ENCODE measurements around the gene KLHL5.

The KLHL5 gene

DNA sequence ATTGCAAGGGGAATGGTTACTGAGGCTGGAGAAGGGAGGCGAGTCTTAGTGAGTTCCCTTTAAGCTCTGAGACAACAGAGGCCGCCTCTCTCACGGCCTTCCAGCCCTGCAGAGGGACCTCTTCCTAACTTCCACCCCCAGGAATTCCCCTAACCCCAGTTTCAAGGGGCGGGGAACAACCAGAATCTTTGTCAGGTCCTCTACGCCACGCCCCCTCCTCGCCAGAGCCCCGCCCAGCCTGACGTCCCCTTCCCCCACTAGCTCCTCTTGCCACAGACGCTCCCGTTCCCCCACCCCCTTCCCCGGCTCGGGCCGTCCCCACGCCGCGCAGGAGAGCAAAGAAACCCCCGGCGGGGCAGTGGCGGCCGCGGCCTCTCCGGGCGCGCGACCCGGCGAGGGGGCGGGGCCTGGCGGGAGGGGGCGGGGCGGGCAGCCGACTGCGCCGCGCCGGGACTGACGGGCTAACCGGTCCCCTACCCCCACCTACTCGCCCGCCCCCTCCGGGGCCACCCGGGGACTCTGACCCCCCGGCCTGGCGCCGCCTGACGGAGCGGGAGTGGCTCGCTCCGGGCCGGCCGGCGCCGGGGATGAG is 17.6 kb upstream of the KLHL5 start:
- peak; percentile 99 for DNase-seq

DNA sequence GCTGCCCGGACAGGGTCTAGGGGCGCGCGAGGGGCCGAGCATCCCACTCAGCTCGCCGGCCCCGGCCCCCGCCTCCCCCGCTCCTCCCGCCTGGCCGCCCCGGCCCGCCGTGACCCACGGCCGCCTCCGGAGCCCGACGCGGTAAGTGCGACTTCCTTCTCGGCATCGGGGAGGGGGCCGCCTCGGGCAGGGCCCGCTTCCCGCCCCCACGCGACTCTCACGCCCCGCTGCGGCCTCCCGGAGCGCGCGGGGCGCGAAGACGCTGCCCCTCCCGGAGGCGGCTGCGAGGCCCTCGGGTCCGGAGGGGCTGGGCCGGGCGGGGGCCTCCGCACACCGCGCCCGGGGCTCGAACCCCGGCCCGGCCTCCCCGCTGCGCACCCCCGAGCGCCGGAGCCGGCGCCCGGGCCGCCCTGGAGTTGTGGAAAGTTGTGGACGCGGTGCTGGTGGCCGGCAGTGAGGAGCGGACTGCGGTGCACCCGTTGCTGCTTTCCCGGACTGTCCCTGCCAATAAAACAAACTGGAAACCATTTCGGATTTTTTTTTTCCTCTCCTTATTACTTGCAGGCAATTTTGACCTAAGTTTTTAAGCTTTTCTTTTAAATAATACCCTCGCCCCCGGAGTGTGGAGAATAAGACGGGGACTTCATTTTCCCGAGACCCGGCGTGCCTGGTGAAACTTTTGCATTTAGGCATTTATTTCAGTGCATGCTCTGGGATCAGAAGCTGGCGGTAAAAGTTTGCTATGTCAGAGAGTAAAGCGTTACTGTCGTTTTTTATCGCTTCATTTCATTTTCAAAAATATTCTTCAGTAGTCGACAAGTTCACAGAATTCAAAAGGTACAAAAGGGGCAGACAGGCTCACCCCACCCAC is 16.8 kb upstream of the KLHL5 start:
- DNase-seq: peak; percentile 36 to 44

DNA sequence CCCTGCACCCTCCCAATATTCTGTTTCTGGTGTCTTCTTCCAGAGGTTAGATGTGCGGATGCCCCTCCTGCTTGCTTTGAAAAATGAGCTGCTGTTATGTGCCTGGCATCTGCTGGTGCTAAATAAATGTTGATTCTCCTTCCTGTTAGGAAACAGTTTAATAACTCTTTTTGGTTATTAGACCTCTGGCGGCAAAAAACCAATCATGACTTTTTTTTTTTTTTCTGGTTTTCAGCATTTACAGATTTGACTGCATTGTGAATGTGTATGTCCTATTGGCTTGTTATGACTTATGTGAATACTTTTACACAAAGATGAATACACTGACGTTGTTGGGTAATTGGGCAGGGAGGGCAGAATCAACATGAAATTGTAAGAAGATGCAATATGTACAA is 16.2 kb upstream of the KLHL5 start:
- no peak for DNase-seq

GRCh38 chr4:39046249-39046648 is 15.8 kb upstream of the KLHL5 start:
- DNase-seq: no peak

DNA sequence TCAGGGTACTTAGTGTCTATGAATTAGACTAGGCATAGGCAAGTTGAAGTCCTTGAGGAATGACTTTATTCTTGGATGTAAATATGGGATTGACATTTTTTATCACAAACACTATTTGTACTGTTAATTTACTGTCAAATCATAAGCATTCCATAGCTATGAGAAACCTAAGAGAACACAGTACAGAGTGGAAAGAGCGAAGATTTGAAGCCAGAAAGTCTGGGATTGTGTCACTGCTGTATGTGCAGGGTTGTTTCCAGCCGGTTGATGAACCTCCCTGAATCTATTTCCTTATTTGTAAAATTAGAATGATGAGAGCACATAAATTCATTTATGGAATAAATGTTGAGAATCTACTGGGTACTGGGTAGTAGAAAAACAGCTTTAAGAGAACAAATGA is 14.4 kb upstream of the KLHL5 start:
- DNase-seq: no peak

DNA sequence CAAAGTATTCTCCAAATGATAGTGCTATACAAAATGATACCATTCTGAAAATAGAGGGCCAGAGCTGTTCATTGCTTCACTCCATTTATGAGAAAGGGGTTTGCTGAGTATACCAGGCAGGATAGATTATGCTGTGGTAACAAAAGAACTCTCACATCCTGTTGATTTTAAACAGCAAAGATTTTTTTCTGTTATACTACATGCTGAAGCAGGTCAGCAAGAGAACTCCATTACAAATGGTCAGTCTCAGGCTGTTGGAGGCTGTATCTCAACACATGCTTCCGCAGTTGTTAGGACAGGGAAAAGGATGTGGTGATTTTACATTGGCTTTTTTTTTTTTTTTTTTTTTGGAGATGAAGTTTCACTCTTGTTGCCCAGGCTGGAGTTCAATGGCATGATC is 13.7 kb upstream of the KLHL5 start:
- DNase-seq: no peak

DNA sequence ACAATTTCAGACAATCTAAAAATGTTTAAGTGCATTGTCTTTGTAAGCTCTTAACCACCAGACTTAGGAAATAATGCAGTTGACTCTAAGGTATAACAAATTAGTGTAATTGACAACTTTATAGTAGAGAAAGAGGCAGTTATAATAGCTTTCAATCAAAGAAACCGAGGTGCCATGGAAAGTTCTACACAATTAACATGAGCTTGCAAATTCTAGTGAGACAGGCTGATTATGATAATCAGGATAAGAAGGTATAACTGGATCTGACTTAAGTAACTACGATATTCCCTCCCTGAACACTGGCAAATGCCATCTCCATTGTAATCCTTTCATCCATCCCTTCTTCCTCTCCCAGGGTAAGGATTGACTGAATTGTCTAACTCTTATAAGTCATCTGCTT is 11.4 kb upstream of the KLHL5 start:
- no peak for DNase-seq

DNA sequence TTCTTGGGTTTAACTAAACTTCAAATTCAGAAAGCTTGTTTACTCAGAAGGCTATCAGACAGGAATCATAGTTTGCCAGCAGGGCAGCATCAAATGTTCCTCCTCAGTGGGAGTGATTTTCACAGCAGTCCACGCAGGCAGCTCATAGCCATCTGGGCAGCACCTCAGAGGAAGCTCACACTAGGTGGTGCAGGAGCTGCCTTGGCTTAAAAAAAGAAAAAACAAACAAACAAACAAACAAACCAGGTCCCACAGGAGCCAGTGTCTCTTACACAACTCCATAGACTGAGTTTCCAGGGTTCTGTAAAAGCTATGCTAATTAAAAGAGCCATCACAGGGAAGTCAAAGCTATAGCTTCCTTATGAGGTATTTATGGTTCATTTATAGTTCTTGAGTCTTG is 10.5 kb upstream of the KLHL5 start:
- DNase-seq: no peak

DNA sequence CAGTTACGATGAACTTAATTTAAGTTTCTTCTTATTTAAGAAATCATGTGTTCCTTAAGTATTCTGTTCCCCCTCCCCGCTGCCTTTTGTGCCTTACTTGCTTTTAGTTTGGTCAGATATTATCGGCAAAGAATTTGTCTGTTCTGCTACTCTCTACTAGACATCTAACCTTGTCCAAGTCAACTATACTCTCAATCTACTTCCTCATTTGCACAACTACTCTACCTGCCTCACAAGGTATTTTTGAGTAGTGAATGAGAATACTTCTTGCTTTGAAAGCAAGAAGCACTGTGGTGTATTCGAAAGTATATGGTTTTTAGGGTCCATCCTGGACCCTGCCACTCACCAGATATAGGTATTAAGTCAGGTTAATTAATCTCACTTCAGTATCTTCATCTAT is 8.0 kb upstream of the KLHL5 start:
- no peak for DNase-seq

DNA sequence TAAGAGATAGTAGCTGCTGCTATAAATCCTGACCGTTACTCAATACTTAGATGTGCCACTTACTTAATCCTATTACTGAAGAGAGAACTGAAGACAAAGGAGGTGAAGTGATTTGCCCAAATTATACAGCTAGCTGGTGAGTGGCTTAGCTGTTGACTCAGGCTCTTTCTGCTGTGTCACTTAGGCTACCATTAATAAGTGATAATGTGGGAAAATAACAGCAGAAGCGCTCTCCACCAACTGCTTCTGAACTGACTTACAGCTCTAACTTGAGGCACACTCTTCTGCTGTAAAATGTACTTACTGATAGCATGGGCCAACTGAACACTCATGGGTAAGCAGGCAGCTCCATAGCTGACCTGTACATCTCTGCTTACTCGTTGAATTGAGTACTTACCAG is 7.5 kb upstream of the KLHL5 start:
- no peak for DNase-seq

DNA sequence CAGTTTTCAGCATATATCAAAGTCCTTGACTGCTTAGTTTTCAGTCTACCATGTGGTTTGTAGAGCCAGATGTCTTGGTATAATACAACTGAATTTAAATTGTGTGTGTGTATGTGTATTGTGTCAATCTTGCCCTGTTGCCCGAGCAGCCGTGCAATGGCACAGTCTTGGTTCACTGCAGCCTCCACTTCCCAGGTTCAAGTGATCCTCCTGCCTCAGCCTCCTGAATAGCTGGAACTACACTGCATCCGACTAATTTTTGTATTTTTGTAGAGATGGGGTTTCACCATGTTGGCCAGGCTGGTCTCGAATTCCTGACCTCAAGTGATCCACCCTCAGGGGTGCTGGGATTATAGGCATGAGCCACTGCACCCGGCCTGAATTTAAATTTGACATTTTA is 6.0 kb upstream of the KLHL5 start:
- DNase-seq: no peak

GRCh38 chr4:39061457-39061856 is 575 bp upstream of the KLHL5 start:
- no peak for DNase-seq

DNA sequence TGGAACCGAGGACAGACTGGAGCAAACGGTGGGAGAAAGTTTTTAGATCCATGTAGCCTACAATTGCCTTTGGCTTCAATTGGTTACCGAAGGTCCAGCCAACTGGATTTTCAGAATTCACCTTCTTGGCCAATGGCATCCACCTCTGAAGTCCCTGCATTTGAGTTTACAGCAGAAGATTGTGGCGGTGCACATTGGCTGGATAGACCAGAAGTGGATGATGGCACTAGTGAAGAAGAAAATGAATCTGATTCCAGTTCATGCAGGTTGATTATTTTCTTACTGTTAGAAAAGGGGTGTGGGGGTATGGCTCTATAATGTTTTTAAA is 702 bp downstream of the KLHL5 start:
- no peak for DNase-seq

GRCh38 chr4:39063430-39063829 is 1.4 kb downstream of the KLHL5 start:
- no peak for DNase-seq

- no peak for DNase-seq
Measured at GRCh38 chr4:39066371-39066770, 4.3 kb downstream of the KLHL5 start.

DNA sequence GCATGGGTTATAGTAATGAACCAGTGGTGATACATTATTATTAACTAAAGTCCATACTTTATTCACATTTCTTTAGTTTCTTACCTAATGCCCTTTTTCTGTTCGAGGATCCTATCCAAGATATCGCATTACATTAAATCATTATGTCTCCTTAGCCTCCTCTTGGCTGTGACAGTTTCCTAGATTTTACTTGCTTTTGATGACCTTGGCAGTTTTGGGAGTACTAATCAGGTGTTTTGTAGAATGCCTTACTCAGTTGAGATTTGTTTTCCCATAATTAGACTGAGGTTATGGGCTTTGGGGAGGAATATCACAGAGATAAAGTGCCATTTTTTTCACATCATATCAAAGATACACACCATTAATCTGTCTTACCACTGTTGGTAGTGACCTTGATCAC is 5.0 kb downstream of the KLHL5 start:
- DNase-seq: no peak

- DNase-seq: no peak
Measured at GRCh38 chr4:39067451-39067850, 5.4 kb downstream of the KLHL5 start.

DNA sequence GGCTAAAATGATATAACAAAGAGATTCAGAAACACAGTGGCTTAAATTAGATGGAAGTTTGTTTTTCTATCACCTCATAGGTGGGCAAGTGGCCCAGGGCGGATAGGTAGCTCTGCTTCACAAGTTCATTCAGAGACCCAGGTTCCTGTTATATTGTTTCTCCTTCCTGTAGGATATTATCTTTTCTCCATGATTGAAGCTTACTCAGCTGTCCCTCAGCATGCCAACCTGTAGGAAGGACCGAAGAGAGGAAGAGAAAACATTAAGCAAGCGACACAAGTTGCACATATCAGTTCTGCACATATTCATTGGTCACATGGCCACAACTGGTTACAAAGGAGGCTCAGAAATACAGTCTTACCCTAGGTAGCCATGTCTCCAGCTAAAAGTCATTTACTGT is 6.9 kb downstream of the KLHL5 start:
- no peak for DNase-seq

DNA sequence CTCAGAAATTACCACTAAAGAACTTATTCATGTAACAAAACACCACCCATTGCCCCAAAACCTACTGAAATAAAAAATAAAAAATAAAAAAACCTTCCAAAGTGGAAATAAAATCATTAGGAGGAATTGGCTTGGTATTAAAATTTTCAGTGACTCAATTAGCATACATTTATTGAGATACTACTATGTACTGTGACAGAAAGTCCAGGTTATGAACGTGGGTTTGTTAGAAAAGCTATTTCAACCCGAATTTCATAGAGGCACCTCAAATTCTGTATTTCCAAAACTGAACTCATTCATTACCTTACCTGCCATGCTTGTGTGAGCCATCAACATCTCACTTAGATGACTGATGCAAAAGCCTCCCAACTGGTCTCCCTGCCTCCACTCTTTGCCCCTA is 16.8 kb downstream of the KLHL5 start:
- no peak for DNase-seq

- DNase-seq: no peak
Measured at GRCh38 chr4:39083164-39083563, 21.1 kb downstream of the KLHL5 start.

- DNase-seq: no peak
Measured at GRCh38 chr4:39085891-39086290, 23.9 kb downstream of the KLHL5 start.

- DNase-seq: no peak
Measured at GRCh38 chr4:39096847-39097246, 34.8 kb downstream of the KLHL5 start.

DNA sequence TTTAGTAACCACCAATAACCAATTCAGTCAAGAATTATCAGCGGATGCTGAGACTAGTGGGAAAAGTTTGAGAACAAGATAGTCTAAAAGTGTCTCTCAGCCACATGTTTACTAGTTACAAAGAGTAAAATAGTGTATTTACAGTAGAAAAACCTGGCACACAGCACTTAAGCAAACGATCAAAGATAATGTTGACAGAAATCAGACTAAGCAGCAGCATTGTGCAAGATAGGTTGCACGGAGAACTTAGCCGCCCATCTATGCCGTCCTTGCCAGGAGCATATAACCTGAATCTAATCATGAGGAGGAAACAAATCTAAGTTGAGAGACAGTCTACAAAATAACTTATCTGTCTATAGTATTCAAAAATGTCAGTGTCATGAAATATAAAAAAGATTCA is 35.3 kb downstream of the KLHL5 start:
- DNase-seq: no peak

DNA sequence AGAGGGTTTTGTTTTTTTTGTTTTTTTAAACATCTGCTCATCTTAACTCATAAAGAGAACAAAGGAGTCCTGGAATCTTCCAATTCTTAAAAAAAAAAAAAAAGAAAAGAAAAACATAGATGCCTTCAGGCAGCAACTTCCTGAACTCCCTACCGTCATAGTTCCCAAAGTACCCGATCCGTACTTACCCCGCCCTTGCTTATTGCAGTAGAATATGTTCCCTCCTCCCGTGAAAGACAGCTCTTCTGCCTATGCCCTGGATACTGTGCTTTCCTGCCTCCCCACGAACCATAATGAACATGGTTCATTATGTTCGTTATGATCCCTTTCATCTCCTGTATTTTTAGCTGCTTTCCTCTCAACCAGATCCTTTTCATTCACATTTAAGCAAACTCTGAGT is 40.3 kb downstream of the KLHL5 start:
- no peak for DNase-seq

DNA sequence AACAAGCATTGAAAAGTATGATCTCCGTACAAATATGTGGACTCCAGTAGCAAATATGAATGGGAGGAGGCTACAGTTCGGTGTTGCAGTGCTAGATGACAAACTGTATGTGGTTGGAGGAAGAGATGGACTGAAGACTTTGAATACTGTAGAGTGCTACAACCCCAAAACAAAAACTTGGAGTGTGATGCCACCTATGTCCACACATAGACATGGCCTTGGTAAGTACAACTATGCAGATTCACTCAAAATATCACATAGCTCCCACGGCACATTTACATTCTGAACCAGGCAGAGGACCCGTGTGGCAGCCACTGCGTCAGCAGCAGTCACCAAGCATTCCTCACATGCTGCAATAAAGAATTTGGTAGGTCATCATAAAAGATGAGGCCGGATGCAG is 41.3 kb downstream of the KLHL5 start:
- DNase-seq: no peak
